NCI-H524 treated with DMSO at 0.1 percent for 48 hours (cell line): ENCODE results near the gene COL6A2.

Experiments used
- DNase-seq: peaks from one replicate; lab custom pipeline; 2025; lab: John Stamatoyannopoulos, UW

The COL6A2 gene

GRCh38 chr21:46114963-46115362 is 17.1 kb downstream of the COL6A2 start:
- DNase-seq = no peak

DNA sequence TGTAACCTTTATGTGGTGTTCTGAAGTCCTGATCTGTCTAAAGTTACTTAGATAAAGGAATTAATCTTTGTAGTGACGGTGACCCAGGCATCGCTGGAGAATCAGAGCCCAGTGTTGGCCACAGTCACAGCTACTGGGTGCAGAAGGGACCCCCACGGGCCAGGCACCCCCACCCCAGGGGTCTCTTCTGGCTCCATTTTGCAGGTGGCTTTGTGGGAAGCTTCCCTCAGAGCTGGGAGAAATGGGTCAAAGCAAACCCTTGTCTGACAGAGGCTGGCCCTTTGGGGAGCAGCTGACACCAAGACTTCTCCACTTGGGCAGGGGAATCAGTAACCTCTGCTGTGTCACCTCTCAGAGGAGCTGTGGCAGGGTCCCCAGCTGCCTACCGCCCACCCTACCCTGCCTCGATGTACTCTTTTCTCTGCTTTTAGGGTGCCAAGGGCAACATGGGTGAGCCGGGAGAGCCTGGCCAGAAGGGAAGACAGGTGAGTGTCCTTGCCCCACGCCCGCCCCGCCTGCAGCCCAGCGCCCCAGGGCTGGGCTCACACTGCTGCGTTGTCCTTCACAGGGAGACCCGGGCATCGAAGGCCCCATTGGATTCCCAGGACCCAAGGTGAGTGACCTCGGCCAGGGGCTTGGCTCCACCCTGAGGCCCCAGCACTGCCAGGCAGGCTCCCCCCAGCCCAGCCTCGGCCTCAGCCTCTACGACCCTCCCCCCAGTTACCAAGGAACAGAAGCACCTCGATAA is 17.7 kb downstream of the COL6A2 start:
- no peak for DNase-seq

DNA sequence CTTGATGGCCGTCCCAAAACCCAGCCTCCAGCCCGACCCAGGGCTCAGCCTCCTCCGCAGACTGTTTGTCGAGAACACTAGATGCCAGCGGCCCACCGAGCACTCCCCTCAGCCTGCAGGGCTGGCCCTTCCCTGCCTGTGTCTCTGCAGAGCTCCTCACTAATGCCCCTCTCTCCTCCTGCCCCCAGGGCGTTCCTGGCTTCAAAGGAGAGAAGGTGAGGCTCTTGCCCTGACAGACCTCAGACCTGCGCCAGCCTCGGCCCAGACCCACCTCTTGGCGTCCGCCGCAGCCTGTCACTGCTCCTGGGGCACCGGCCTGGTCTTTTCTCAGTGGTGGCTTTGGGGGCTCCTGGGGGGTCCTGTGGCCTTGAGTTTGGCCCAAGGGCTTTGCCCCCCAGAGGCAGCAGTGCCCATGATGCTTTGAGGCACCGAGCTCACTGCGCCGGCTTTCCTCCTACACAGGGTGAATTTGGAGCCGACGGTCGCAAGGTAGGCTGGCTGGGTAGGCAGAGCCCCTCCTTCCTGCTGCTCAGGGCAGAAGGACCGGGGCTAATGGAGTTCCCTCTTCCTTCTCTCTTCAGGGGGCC is 18.4 kb downstream of the COL6A2 start:
- DNase-seq = no peak

DNA sequence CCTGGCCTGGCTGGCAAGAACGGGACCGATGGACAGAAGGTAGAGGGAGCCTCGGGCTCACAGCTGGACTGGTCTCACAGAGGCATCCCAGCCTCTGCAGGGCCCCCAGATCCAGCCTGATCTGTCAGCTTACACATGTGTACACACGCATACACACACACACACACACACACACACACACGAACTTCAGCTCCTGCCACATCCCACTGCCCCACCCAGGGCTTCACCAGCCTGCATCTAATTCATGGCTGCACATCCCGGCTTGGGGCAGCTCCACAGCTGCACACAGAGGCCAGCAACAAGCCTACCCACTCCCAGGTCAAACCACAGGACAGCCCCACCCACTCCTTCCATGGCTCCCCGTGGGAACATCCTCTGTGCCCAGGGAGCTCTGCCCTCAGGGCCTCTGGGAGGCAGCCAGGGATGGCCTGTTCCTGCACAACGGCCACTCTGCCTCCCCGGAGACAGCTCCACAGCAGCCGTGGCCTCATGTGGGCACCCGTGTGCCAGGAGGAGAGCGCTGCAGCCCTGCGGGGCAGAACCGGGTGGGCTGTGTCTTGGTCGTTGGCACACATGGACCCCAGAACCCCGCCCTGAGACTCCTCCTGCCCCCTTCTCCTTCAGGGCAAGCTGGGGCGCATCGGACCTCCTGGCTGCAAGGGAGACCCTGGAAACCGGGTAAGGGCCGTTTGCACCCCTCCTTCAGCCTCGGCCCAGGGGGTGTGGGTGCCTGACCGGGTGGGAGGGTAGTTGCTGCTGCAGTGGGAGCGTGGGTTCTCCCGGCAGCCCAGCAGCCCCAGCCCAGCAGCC is 19.1 kb downstream of the COL6A2 start:
- DNase-seq = no peak

GRCh38 chr21:46117586-46118315 is 19.8 kb downstream of the COL6A2 start:
- no peak for DNase-seq

DNA sequence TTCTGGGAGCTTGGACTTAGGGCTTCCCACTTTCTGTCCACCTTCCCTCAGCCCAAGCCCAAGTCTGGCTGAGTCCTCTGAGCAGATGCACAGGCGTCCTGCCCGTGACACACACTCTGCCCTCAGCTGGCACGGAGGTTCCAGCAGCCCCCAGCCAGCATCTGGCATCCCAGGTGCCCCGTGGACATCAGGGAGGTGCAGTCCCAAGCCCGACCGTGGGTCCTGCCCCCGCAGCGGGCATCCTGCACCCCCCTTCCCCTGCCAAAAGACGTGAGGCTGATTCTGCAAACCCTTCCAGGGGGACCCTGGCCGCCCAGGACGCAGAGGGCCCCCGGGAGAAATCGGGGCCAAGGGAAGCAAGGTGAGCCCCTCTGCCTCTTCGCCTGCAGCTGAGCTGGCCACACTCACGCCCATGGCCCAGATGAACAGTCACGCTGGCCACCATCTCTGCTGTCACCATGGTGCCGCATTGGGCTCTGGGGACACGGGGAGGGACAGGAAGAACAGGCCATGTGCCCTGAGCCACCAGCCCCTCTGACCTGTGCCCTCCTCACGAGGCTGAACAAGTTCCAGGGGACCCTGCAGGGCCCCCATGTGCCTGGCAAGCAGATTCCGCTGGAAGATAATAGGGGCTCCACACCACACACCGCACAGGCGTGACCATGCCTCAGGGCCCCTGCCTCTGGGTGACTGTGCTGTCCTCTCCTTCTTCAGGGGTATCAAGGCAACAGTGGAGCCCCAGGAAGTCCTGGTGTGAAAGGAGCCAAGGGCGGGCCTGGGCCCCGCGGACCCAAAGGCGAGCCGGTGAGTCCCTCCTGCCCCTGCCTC is 20.6 kb downstream of the COL6A2 start:
- DNase-seq = no peak

DNA sequence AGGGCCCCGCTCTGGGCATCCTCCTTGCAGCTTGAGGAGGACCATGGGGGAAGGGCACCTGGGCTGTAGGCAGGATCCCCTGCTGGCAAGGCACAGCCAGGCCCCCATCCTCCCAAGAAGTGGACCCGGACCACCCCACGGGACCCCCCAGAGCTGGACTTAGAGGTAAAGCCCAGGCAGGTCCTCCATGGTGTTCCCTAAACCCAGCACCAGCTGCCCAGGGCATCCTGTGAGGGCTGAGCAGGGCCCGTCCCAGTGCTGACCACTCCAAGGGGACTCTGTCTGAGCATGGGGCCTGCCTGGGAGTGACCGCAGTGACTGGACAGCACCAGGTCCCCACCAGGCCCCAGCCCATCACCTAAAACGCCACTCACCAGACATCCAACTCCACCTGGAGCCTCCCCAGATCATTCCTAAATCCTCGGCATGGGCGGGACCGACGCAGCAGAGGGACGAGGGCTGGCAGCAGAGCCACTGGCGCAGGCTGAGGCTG is 21.3 kb downstream of the COL6A2 start:
- DNase-seq = no peak

DNA sequence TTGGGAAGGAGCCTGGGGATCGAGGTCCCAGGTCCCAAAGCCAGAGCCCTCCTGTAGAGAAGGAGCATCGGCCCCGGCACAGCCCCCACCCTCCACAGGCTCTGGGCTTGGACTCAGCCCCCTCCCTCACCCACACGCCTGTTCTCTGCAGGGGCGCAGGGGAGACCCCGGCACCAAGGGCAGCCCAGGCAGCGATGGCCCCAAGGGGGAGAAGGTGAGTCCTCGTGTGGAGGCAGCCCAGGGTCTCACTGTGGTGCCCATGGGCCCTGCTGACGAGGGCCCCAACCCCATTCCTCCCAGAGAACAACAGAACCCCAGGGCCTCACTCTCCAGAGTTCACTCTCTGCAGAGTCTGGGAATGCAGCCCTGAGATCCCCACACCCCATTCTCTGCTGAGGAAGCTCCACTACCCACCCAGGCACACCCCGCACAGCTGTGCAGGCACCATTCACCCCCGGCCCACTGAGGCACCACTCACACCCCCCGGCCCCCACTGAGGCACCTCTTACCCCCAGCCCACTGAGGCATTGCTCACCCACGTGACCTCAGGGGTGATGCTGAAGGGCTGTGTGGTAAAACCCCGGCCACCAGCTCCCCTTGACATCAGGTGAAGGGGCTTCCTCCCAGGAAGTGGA is 21.8 kb downstream of the COL6A2 start:
- DNase-seq = no peak

GRCh38 chr21:46120301-46121285 is 22.7 kb downstream of the COL6A2 start:
- DNase-seq = no peak

DNA sequence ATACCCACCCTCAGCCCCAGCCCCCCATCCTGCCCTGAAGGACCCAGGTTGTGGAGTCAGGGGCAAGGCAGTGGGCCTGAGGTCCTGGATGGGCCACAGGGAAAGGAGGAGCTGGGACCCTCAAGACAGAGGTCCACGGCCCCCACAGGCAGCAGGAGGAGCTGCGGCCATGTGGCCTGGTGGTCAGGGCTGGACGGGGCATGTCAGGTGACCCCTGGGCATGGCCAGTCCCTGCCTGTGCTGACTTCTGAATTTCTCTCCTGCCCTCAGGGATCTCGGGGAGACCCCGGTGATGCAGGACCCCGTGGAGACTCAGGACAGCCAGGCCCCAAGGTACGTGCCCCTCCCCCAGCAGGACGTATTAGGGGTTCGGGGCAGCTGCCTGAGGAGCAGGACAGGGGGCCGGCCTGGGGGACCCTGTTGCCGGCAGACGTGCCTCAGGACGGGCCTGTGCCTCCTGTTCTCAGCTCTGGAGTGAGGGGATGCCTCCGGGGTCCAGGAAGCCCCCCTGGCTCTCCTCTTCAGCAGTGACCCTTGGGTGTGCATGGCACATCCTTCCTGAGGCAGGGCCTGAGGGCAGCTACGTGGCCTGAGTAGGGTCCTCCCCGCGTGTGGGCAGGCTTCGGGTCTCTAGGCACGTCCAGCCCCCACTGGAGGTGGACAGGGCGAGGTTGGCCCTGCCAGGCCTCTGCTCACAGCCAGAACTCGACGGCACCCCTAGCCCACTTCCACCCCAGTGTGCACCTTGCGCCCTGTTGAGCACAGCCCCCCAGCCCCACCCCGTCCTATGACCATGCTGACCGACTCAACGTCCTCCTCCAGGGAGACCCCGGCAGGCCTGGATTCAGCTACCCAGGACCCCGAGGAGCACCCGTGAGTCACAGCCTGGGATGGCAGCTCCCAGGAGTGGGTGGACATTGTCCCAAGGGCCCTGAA is 23.6 kb downstream of the COL6A2 start:
- DNase-seq = no peak

DNA sequence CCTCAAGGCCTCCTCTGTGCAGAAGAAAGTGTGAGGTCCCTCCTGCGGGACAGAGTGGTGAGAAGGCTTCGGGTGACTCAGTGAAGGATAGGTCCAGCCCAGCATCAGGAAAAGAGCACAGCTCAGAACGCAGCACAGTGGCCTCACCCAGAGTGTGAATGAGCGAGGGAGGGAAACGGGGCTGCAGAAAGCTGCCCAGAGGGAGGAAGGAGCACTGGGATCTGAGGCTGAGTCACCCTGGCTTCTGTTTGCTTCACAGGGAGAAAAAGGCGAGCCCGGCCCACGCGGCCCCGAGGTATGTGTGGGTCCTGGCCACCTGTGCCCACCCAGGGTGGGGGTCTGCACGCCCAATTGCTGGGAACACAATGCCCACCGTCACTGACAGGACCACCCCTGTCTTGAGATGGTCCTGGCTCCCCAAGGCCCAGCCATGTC is 24.3 kb downstream of the COL6A2 start:
- no peak for DNase-seq

- DNase-seq = no peak
Observed at GRCh38 chr21:46122758-46123683, 25.1 kb downstream of the COL6A2 start.

DNA sequence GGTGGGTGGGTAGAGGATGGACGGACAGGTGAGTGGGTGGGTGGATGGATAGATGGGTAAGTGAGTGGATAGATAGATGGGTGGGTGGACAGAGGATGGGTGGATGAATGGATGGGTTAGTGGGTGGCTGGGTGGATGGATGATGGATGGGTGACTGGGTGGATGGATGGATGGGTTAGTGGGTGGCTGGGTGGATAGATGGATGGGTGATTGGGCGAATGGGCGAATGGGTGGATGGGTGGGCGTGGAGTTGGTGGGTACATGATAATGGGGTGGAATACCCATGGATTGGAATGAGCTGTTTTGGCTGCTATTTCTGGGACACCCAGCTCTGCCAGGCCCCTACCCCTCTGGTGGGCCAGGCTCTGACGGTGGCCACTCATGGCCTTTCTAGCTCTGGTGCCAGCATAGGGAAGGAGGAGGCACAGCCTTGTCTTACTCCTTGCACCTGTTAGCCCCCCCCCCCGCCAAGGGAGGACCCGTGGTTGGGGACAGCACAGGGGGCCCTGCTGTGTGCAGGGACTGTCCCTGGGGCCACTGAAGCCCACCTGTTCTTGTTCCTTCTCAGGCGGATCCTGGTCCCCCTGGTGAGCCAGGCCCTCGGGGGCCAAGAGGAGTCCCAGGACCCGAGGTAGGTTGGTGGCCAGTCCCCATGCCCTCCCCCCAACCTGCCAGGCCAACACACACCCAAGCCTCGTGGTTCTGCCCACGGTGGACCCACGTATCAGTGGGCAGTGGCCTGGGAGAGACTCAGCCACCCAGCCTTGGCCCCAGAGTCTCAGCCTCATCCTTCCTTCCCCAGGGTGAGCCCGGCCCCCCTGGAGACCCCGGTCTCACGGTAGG is 26.4 kb downstream of the COL6A2 start:
- DNase-seq = no peak

DNA sequence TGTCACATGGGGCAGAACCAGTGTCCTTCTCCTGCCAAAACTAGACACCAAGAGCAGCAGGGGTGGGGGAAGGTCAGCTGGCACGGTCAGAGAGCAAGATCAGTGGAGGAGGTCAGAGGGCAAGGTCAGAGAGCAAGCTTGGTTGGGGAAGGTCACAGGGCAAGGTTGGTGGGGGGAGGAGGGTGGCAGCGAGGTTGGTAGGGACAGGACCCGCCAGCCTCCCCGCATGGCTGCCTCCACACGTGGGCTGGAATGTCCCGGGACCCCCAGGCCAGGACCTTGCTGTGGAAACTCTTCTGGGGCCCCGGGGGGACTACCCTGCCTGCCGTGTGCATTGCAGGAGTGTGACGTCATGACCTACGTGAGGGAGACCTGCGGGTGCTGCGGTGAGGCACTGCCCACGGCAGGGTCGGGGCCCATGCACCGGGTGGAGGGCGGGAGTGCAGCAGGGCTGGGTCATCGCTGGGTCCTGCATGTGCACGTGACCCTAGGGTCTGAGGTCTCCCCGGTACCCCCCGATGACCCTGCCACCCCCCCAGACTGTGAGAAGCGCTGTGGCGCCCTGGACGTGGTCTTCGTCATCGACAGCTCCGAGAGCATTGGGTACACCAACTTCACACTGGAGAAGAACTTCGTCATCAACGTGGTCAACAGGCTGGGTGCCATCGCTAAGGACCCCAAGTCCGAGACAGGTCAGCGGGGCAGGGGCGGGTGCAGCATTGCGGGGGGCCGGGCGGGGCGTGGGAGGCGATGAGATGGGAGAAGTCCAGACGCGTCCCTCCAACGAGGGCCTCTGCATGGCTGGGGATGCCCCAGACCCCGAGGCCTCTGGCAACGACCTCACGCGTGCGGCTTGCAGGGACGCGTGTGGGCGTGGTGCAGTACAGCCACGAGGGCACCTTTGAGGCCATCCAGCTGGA is 27.3 kb downstream of the COL6A2 start:
- no peak for DNase-seq

DNA sequence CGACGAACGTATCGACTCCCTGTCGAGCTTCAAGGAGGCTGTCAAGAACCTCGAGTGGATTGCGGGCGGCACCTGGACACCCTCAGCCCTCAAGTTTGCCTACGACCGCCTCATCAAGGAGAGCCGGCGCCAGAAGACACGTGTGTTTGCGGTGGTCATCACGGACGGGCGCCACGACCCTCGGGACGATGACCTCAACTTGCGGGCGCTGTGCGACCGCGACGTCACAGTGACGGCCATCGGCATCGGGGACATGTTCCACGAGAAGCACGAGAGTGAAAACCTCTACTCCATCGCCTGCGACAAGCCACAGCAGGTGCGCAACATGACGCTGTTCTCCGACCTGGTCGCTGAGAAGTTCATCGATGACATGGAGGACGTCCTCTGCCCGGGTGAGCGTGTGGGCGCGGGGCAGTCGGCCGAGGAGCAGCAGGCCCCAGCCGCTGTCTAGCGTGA is 28.0 kb downstream of the COL6A2 start:
- no peak for DNase-seq
